ENCODE results near the gene C19orf85.

- no peak for TF ChIP-seq CTCF (IDR thresholded peaks at IDR 0.05)
- no peak for TF ChIP-seq POLR2A (IDR thresholded peaks at IDR 0.05)
- no peak for TF ChIP-seq EP300 (IDR thresholded peaks at IDR 0.05)
Measured at GRCh38 chr19:55464662-55465054, at the start of gene C19orf85.

Measured in ovary (tissue), 3 donors.